ENCODE data around the gene ZNF444.
"Not testable (repeated sequence)": the region's sequence is repeated elsewhere in the genome, so short reads cannot be mapped to it uniquely, and the experiment has no call there.

DNA sequence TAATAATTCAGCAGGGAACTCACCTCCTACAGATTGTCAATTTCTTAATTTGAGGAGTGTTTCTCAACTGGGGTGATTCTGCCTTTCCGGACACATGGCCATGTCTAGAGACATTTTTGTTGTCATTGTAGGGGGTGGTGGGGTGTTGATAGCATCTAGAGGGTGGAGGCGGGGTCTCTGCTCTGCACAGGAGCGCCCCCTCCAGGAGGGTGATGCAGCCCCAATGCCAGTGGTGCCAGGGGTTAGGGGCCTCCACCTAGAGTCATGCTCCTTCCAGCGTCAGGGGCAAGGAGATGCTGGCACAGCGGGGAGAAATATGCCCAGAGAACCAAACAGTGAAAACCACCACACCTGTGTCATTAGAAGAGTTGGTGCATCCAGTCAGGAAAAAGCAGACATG lies 66.5 kb downstream of the ZNF444 start:
- not testable (repeated sequence) for TF ChIP-seq CTCF, POLR2A (IDR thresholded peaks at IDR 0.05)
